ENCODE measurements around the gene GEMIN8.

Gene GEMIN8

GRCh38 chrX:14015294-14015693 lies 14.4 kb downstream of the GEMIN8 start:
- no peak for DNase-seq

GRCh38 chrX:14014526-14014925 lies 15.2 kb downstream of the GEMIN8 start:
- no peak for DNase-seq

GRCh38 chrX:14013054-14013453 lies 16.6 kb downstream of the GEMIN8 start:
- no peak for DNase-seq

- DNase-seq, result no peak
Observed at GRCh38 chrX:14010566-14010965, 19.1 kb downstream of the GEMIN8 start.

- no peak for DNase-seq
Observed at GRCh38 chrX:14006540-14006939, 23.2 kb downstream of the GEMIN8 start.

- no peak for DNase-seq
Observed at GRCh38 chrX:14003876-14004425, 25.7 kb downstream of the GEMIN8 start.

GRCh38 chrX:14003028-14003427 lies 26.7 kb downstream of the GEMIN8 start:
- DNase-seq, result no peak

- DNase-seq, result no peak
Observed at GRCh38 chrX:13996650-13997049, 33.0 kb downstream of the GEMIN8 start.

- no peak for DNase-seq
Observed at GRCh38 chrX:13994536-13995080, 35.1 kb downstream of the GEMIN8 start.

GRCh38 chrX:13994104-13994503 lies 35.6 kb downstream of the GEMIN8 start:
- DNase-seq, result no peak

- no peak for DNase-seq
Observed at GRCh38 chrX:13990126-13990800, 39.4 kb downstream of the GEMIN8 start.

GRCh38 chrX:13985697-13986435 lies 43.8 kb downstream of the GEMIN8 start:
- DNase-seq, result no peak

- DNase-seq, result no peak
Observed at GRCh38 chrX:13983734-13984133, 46.0 kb downstream of the GEMIN8 start.

GRCh38 chrX:13968198-13968597 lies 61.5 kb downstream of the GEMIN8 start:
- no peak for DNase-seq

GRCh38 chrX:13967636-13968035 lies 62.1 kb downstream of the GEMIN8 start:
- no peak for DNase-seq

- DNase-seq, result no peak
Observed at GRCh38 chrX:13966793-13967125, 62.9 kb downstream of the GEMIN8 start.

- no peak for DNase-seq
Observed at GRCh38 chrX:13966071-13966792, 63.5 kb downstream of the GEMIN8 start.

GRCh38 chrX:13965531-13965930 lies 64.2 kb downstream of the GEMIN8 start:
- DNase-seq, result no peak

GRCh38 chrX:13956998-13957397 lies 72.7 kb downstream of the GEMIN8 start:
- no peak for DNase-seq

All from amniotic stem cell (primary cell).